Liver (tissue), 9 donors: ENCODE data around the gene IRS1. TPM values are rescaled to one million over a fixed set of nuclear protein-coding genes. Genes with fewer than 3 reads are reported as not detected.

ENCODE experiments used
- DNase-seq: peaks from one replicate; pipeline ENCODE4 v3.0.0-alpha.2; 2017; ENCODE audit warnings: low spot score
- H3K27ac ChIP-seq, 2 donors: one replicate each; pipeline ENCODE4 v1.7.0; 2013; ENCODE audit warnings: inconsistent platforms in 2 of 2, low read length in 2 of 2, control low read depth in 1 of 2, low read depth in 1 of 2, mild to moderate bottlenecking in 1 of 2
- H3K27me3 ChIP-seq, 4 donors: one replicate each; pipeline versions ENCODE4 v1.6.1 to v1.7.0; 2013; ENCODE audit warnings: low read length in 3 of 4, inconsistent platforms in 1 of 4, mild to moderate bottlenecking in 1 of 4, moderate library complexity in 1 of 4; ENCODE audit not compliant: control insufficient read depth in 4 of 4, insufficient read depth in 4 of 4
- H3K36me3 ChIP-seq, 4 donors: one replicate each; pipeline versions ENCODE4 v1.6.1 to v1.7.0; 2013; ENCODE audit warnings: low read length in 3 of 4, mild to moderate bottlenecking in 3 of 4, low read depth in 1 of 4, moderate library complexity in 1 of 4; ENCODE audit not compliant: control insufficient read depth in 4 of 4, insufficient read depth in 3 of 4
- H3K4me1 ChIP-seq, 4 donors: one replicate each; pipeline versions ENCODE4 v1.6.1 to v1.7.0; 2013; ENCODE audit warnings: low read length in 3 of 4, mild to moderate bottlenecking in 3 of 4, moderate library complexity in 1 of 4; ENCODE audit not compliant: control insufficient read depth in 4 of 4, insufficient read depth in 4 of 4
- H3K4me3 ChIP-seq, 3 donors: one replicate each; pipeline versions ENCODE4 v1.6.1 to v1.7.0; 2013; ENCODE audit warnings: low read length in 3 of 3, control low read depth in 1 of 3, low read depth in 1 of 3, mild to moderate bottlenecking in 1 of 3
- H3K9ac ChIP-seq, 2 donors: one replicate each; pipeline ENCODE4 v1.7.0; 2013; ENCODE audit warnings: low read length in 2 of 2, mild to moderate bottlenecking in 2 of 2, moderate library complexity in 2 of 2, control low read depth in 1 of 2, low read depth in 1 of 2
- H3K9me3 ChIP-seq, 4 donors: one replicate each; pipeline versions ENCODE4 v1.6.1 to v1.7.0; 2013; ENCODE audit warnings: low read length in 3 of 4; ENCODE audit not compliant: control insufficient read depth in 4 of 4
- FOXA1 ChIP-seq: IDR thresholded peaks from 2 replicates; pipeline ENCODE4 v1.6.1; 2016; ENCODE audit warnings: antibody characterized with exemption
- GABPA ChIP-seq, 2 donors: IDR thresholded peaks in 1 of 2; conservative IDR thresholded peaks in 1 of 2; 2 replicates each; pipeline ENCODE4 v1.6.1; 2016; ENCODE audit warnings: antibody characterized with exemption in 2 of 2, mild to moderate bottlenecking in 1 of 2, moderate library complexity in 1 of 2
- HNF4A ChIP-seq, 2 donors: conservative IDR thresholded peaks; 2 replicates each; pipeline ENCODE4 v1.6.1; 2016; ENCODE audit warnings: antibody characterized with exemption in 2 of 2, mild to moderate bottlenecking in 2 of 2
- RAD21 ChIP-seq, 2 donors: IDR thresholded peaks; 2 replicates each; pipeline ENCODE4 v1.6.1; 2016; ENCODE audit warnings: antibody characterized with exemption in 2 of 2, mild to moderate bottlenecking in 2 of 2
- RXRA ChIP-seq, 2 donors: IDR thresholded peaks; 2 replicates each; pipeline ENCODE4 v1.6.1; 2017 to 2018; ENCODE audit warnings: antibody characterized with exemption in 2 of 2, mild to moderate bottlenecking in 1 of 2
- SP1 ChIP-seq: IDR thresholded peaks from 2 replicates; pipeline ENCODE4 v1.6.1; 2018; ENCODE audit warnings: antibody characterized with exemption, mild to moderate bottlenecking
- TAF1 ChIP-seq: conservative IDR thresholded peaks from 2 replicates; pipeline ENCODE4 v1.6.1; 2016; ENCODE audit warnings: antibody characterized with exemption, mild to moderate bottlenecking
- YY1 ChIP-seq: IDR thresholded peaks from 2 replicates; pipeline ENCODE4 v1.6.1; 2016; ENCODE audit warnings: antibody characterized with exemption, mild to moderate bottlenecking
- whole genome bisulfite sequencing: extraction: QIAGEN DNeasy Blood & Tissue Kit; methylation state at CpG from one replicate; pipeline ENCODE4 v1.1.7; 2013; 5-methylcytosine and 5-hydroxymethylcytosine counted together
- polyA plus RNA-seq, 2 donors: library from polyadenylated mRNA; stranded (reverse) in 1 of 2; unstranded in 1 of 2; fragments of 200-250 nt in 1 of 2; fragments of >200 nt in 1 of 2; fragmentation: Nextera tagmentation in 1 of 2; extraction: Ambion mirVana in 1 of 2; gene quantifications; one replicate each; pipeline versions ENCODE4 v1.2.1 to v1.2.3, GENCODE V29; 2013 to 2015
- total RNA-seq, 2 donors: library from RNA; depleted of rRNA; stranded (reverse); fragments of >200 nt; gene quantifications; one replicate each; pipeline ENCODE4 v1.2.3, GENCODE V29; 2014
- TF ChIP-seq, protein P1 (sequence below): IDR thresholded peaks from 2 replicates; pipeline ENCODE4 v1.6.1; 2016; ENCODE audit warnings: antibody characterized with exemption
- TF ChIP-seq, protein P2 (sequence below): IDR thresholded peaks from 2 replicates; pipeline ENCODE4 v1.6.1; 2016; ENCODE audit warnings: antibody characterized with exemption
- TF ChIP-seq, protein P3 (sequence below): IDR thresholded peaks from 2 replicates; pipeline ENCODE4 v1.6.1; 2016; ENCODE audit warnings: antibody characterized with exemption
- TF ChIP-seq, protein P4 (sequence below): IDR thresholded peaks from 2 replicates; pipeline ENCODE4 v1.6.1; 2016; ENCODE audit warnings: antibody characterized with exemption, mild to moderate bottlenecking
- donor health status: healthy.
- donor health status: healthy.
- donor health status: healthy.
- donor health status: healthy.
- donor health status: healthy.

The IRS1 gene
- total and polyA plus RNA-seq, 4 donors: 7.4 to 11.6 (median 8.6) TPM

DNA sequence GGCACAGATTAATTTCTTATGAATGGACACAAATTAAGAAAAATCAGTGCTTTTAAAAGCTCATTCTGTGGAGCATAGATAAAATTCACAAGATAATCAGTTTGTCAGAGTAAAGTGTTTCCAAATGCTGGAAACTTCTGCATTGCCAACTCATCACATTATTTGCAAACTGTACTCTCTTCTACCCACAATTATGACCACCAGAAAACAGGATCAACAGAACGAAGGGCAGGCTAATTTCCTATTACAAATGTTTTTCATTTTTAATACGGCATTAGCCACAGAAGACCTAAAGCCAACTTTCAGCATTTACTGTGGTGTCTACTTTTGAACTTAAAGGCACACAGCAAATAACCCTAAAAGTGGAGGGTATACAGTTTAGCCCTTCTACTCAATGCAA lies 6.0 kb downstream of the IRS1 start:
- Histone ChIP-seq H3K36me3 (no peaks in the 10 kb centered on the region), H3K4me3 (peak overlapping the region; percentile 71 to 91 (median 79)), H3K27me3 (no peaks in the 10 kb centered on the region), H3K4me1 (peaks cover 4 to 72% (median 47%) of the 10 kb centered on the region in 4 donors), H3K9me3 (no peaks in the 10 kb centered on the region), H3K9ac (peak overlapping the region; percentile 72 to 77), H3K27ac (peak overlapping the region; percentile 95 to 99)
- DNase-seq: no peak
- TF ChIP-seq SP1 (no peak), FOXA1 (no peak), RXRA (IDR thresholded peaks at IDR 0.05) (no peak), YY1 (no peak)
- TF ChIP-seq, protein P1, sequence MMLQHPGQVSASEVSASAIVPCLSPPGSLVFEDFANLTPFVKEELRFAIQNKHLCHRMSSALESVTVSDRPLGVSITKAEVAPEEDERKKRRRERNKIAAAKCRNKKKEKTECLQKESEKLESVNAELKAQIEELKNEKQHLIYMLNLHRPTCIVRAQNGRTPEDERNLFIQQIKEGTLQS: no peak
- TF ChIP-seq, protein P2, sequence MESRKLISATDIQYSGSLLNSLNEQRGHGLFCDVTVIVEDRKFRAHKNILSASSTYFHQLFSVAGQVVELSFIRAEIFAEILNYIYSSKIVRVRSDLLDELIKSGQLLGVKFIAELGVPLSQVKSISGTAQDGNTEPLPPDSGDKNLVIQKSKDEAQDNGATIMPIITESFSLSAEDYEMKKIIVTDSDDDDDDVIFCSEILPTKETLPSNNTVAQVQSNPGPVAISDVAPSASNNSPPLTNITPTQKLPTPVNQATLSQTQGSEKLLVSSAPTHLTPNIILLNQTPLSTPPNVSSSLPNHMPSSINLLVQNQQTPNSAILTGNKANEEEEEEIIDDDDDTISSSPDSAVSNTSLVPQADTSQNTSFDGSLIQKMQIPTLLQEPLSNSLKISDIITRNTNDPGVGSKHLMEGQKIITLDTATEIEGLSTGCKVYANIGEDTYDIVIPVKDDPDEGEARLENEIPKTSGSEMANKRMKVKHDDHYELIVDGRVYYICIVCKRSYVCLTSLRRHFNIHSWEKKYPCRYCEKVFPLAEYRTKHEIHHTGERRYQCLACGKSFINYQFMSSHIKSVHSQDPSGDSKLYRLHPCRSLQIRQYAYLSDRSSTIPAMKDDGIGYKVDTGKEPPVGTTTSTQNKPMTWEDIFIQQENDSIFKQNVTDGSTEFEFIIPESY: no peak
- 17% methylated on average over 2 of the region's 2 CpGs for WGBS

DNA sequence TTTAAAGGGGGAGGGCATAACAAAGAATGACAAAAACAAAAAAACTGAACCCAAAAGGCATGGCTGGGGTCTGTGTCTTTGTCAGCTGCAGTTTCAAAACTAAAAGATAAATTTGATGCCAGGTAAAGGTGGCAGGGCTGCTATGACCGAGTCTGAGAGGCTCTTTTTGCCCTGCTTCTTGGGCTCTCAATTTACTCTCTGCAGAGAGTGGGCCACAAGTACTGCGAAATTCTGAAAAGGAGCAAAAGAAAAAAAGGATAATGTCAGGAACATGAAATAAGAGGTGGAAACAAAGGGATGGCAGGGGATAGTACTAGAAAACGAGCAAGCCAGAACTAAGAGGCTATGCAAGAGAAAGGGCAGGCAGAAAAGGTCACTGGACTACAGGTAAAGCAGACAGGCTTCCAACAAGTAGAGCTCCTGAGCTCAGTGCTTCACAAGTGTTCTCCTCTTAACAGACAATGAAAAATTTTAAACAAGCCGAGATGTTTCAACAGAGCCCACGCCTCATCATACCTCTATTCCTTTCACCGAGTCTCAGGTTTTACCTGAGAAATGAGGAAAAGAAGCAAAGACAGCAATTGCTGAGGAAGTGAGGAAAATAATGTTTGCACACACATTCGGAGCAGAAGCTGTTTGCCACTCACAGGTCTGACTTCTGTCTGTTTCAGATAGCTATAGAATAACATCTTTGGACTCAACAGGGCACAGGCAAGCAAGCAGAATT lies 7.3 kb downstream of the IRS1 start:
- TF ChIP-seq SP1 (peak; percentile 30), HNF4A (conservative IDR thresholded peaks at IDR 0.05) (peak; percentile 16 to 20), TAF1 (no peak), RXRA (IDR thresholded peaks at IDR 0.05) (peak; percentile 65 to 68), RAD21 (IDR thresholded peaks at IDR 0.05) (no peak), GABPA (IDR thresholded peaks at IDR 0.05 in 1 of 2, conservative IDR thresholded peaks at IDR 0.05 in 1 of 2) (no peak)
- TF ChIP-seq, protein P3, sequence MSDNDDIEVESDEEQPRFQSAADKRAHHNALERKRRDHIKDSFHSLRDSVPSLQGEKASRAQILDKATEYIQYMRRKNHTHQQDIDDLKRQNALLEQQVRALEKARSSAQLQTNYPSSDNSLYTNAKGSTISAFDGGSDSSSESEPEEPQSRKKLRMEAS: no peak
- TF ChIP-seq, protein P4, sequence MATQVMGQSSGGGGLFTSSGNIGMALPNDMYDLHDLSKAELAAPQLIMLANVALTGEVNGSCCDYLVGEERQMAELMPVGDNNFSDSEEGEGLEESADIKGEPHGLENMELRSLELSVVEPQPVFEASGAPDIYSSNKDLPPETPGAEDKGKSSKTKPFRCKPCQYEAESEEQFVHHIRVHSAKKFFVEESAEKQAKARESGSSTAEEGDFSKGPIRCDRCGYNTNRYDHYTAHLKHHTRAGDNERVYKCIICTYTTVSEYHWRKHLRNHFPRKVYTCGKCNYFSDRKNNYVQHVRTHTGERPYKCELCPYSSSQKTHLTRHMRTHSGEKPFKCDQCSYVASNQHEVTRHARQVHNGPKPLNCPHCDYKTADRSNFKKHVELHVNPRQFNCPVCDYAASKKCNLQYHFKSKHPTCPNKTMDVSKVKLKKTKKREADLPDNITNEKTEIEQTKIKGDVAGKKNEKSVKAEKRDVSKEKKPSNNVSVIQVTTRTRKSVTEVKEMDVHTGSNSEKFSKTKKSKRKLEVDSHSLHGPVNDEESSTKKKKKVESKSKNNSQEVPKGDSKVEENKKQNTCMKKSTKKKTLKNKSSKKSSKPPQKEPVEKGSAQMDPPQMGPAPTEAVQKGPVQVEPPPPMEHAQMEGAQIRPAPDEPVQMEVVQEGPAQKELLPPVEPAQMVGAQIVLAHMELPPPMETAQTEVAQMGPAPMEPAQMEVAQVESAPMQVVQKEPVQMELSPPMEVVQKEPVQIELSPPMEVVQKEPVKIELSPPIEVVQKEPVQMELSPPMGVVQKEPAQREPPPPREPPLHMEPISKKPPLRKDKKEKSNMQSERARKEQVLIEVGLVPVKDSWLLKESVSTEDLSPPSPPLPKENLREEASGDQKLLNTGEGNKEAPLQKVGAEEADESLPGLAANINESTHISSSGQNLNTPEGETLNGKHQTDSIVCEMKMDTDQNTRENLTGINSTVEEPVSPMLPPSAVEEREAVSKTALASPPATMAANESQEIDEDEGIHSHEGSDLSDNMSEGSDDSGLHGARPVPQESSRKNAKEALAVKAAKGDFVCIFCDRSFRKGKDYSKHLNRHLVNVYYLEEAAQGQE: peak; percentile 51
- DNase-seq: no peak
- Histone ChIP-seq H3K27ac (peak overlapping the region; percentile 95 to 99), H3K36me3 (no peaks in the 10 kb centered on the region), H3K9me3 (no peaks in the 10 kb centered on the region), H3K4me1 (peaks cover 4 to 68% (median 42%) of the 10 kb centered on the region in 4 donors), H3K9ac (peak overlapping the region; percentile 72 to 77), H3K27me3 (no peaks in the 10 kb centered on the region), H3K4me3 (peak overlapping the region; percentile 61 to 71 (median 61))
- 23% methylated on average over 7 of the region's 7 CpGs for WGBS
